IMR-90 (cell line): ENCODE measurements around the gene TCF7L1. TPM values are rescaled to one million over a fixed set of nuclear protein-coding genes. Genes with fewer than 3 reads are reported as not detected.
"Not testable (repeated sequence)": the region's sequence is repeated elsewhere in the genome, so short reads cannot be mapped to it uniquely, and the experiment has no call there.

ENCODE experiments used
- ATAC-seq: fragments of 200-7000 bp; cut with Tn5 transposase; 2 replicates; pipeline ENCODE4 v1.9.1; 2020; ENCODE audit warnings: low read depth, mild to moderate bottlenecking, moderate library complexity
- BruUV-seq: library from RNA; stranded (reverse); fragments of 400-500 nt; replicated peaks from 2 replicates; lab custom pipeline; 2021; lab: Mats Ljungman, UMichigan
- CTCF ChIA-PET: fragments of 300-600 bp; formaldehyde crosslinking; extraction: SDS; loops from one replicate; lab custom pipeline; 2021; ENCODE audit warnings: antibody characterized with exemption; lab: Yijun Ruan, JAX
- POLR2A ChIA-PET: fragments of 300-600 bp; sonication (Branson Sonifier 250); formaldehyde crosslinking; loops from one replicate; lab custom pipeline; 2022; ENCODE audit warnings: antibody characterized with exemption; ENCODE audit not compliant: unreplicated experiment; lab: Charles Lee
- DNase-seq: peaks from one replicate; pipeline ENCODE4 v3.0.0; 2013
- H2AFZ ChIP-seq: replicated peaks from 2 replicates; pipeline ENCODE3; 2013; ENCODE audit warnings: low read length, mild to moderate bottlenecking; ENCODE audit not compliant: poor library complexity
- H2AK5ac ChIP-seq: 2 replicates; pipeline ENCODE4 v1.6.1; 2013; ENCODE audit warnings: low read depth, low read length, inconsistent platforms
- H2AK9ac ChIP-seq: replicated peaks from 2 replicates; pipeline ENCODE3; 2013; ENCODE audit warnings: mild to moderate bottlenecking, low read depth, low read length, moderate library complexity; ENCODE audit not compliant: poor library complexity
- H2BK120ac ChIP-seq: 2 replicates; pipeline ENCODE4 v1.6.1; 2013; ENCODE audit warnings: low read depth, low read length, inconsistent platforms
- H2BK15ac ChIP-seq: 3 replicates; pipeline ENCODE4 v1.6.1; 2013; ENCODE audit warnings: low read depth, low read length, inconsistent platforms
- H2BK20ac ChIP-seq: 2 replicates; pipeline ENCODE4 v1.6.1; 2013; ENCODE audit warnings: low read depth, mild to moderate bottlenecking, inconsistent platforms, low read length, moderate library complexity
- H2BK5ac ChIP-seq: 2 replicates; pipeline ENCODE4 v1.6.1; 2013; ENCODE audit warnings: mild to moderate bottlenecking, low read depth, low read length, inconsistent platforms; ENCODE audit not compliant: poor library complexity, severe bottlenecking
- H3K14ac ChIP-seq: replicated peaks from 2 replicates; pipeline ENCODE4 v1.6.1; 2013; ENCODE audit warnings: low read depth, low read length, inconsistent platforms
- H3K18ac ChIP-seq: 2 replicates; pipeline ENCODE4 v1.6.1; 2013; ENCODE audit warnings: low read depth, low read length, control low read depth
- H3K23ac ChIP-seq: 2 replicates; pipeline ENCODE4 v1.6.1; 2013; ENCODE audit warnings: low read depth, low read length, inconsistent platforms
- H3K27ac ChIP-seq: 2 replicates; pipeline ENCODE4 v1.5.1; 2013; ENCODE audit warnings: mild to moderate bottlenecking, control low read depth, low read length; ENCODE audit not compliant: insufficient read depth
- H3K27me3 ChIP-seq: 2 replicates; pipeline ENCODE4 v1.6.1; 2013; ENCODE audit warnings: low read length; ENCODE audit not compliant: control insufficient read depth, insufficient read depth
- H3K36me3 ChIP-seq: 2 replicates; pipeline ENCODE4 v1.6.1; 2013; ENCODE audit warnings: low read length, mixed read lengths; ENCODE audit not compliant: control insufficient read depth, insufficient read depth
- H3K4ac ChIP-seq: 2 replicates; pipeline ENCODE4 v1.6.1; 2013; ENCODE audit warnings: low read depth, low read length, inconsistent platforms
- H3K4me1 ChIP-seq: 2 replicates; pipeline ENCODE4 v1.6.1; 2013; ENCODE audit warnings: low read length, mixed read lengths; ENCODE audit not compliant: control insufficient read depth, insufficient read depth
- H3K4me2 ChIP-seq: 2 replicates; pipeline ENCODE4 v1.6.1; 2013; ENCODE audit warnings: low read depth, mild to moderate bottlenecking, control low read depth, low read length, moderate library complexity
- H3K4me3 ChIP-seq: 2 replicates; pipeline ENCODE4 v1.5.1; 2013; ENCODE audit warnings: low read depth, mild to moderate bottlenecking, control low read depth, low read length, moderate library complexity; ENCODE audit not compliant: insufficient read depth
- H3K56ac ChIP-seq: 2 replicates; pipeline ENCODE4 v1.6.1; 2013; ENCODE audit warnings: low read length, inconsistent platforms; ENCODE audit not compliant: insufficient read depth; ENCODE audit errors: extremely low read depth
- H3K79me1 ChIP-seq, 2 experiments: 2 replicates each; pipeline ENCODE4 v1.6.1; 2013; ENCODE audit warnings: low read length in 2 of 2, inconsistent platforms in 1 of 2, low read depth in 1 of 2
- H3K9ac ChIP-seq: 2 replicates; pipeline ENCODE4 v1.6.1; 2013; ENCODE audit warnings: low read depth, low read length, control low read depth
- H3K9me1 ChIP-seq: 2 replicates; pipeline ENCODE4 v1.6.1; 2013; ENCODE audit warnings: low read length, inconsistent platforms; ENCODE audit not compliant: insufficient read depth
- H3K9me3 ChIP-seq: 2 replicates; pipeline ENCODE4 v1.6.1; 2013; ENCODE audit warnings: low read length; ENCODE audit not compliant: control insufficient read depth, insufficient read depth
- H4K20me1 ChIP-seq: 2 replicates; pipeline ENCODE4 v1.6.1; 2013; ENCODE audit warnings: low read length, inconsistent platforms; ENCODE audit not compliant: insufficient read depth
- H4K5ac ChIP-seq: 2 replicates; pipeline ENCODE4 v1.6.1; 2013; ENCODE audit warnings: mild to moderate bottlenecking, low read depth, low read length, control low read depth
- H4K8ac ChIP-seq, 2 experiments: 2 replicates each; pipeline ENCODE4 v1.6.1; 2013; ENCODE audit warnings: low read depth in 2 of 2, low read length in 2 of 2, control low read depth in 1 of 2, inconsistent platforms in 1 of 2
- H4K91ac ChIP-seq: 2 replicates; pipeline ENCODE4 v1.6.1; 2013; ENCODE audit warnings: low read depth, low read length, inconsistent platforms; ENCODE audit not compliant: insufficient read depth
- CEBPB ChIP-seq: IDR thresholded peaks from 2 replicates; pipeline ENCODE4 v1.6.1; 2012; ENCODE audit warnings: low read depth, low read length, improper control_type of control experiment
- NFE2L2 ChIP-seq: fragments of 150-350 bp; IDR thresholded peaks from 2 replicates; pipeline ENCODE4 v1.6.1; 2016; ENCODE audit warnings: low read depth, mild to moderate bottlenecking, low read length
- WGBS, 2 experiments: methylation state at CpG; one replicate each; pipeline versions ENCODE4 v1.1.5 to v1.1.7; 2013; ENCODE audit warnings: missing lambda C conversion rate in 2 of 2; ENCODE audit not compliant: insufficient read length in 1 of 2; ENCODE audit errors: extremely low coverage in 2 of 2; 5-methylcytosine and 5-hydroxymethylcytosine counted together
- dilution Hi-C: fragments of 300-500 bp; cut with HindIII; formaldehyde crosslinking; loops from one replicate; pipeline ENCODE4 v1.14.3; 2018; ENCODE audit warnings: low sequenced_read_pairs; ENCODE audit not compliant: unreplicated experiment
- in situ Hi-C: fragments of 300-500 bp; cut with MboI; formaldehyde crosslinking; loops from 3 replicates; pipeline ENCODE4 v1.14.3; 2019; ENCODE audit warnings: low sequenced_read_pairs, inconsistent platforms, mixed read lengths
- intact Hi-C: fragments of 100-400 bp; cut with micrococcal nuclease; formaldehyde crosslinking; loops from 2 replicates; pipeline ENCODE4 v1.10.0; 2022
- polyA plus RNA-seq, 3 experiments: library from polyadenylated mRNA; depleted of rRNA; stranded (reverse); fragments of >200 nt; gene quantifications; 2 replicates each; pipeline ENCODE4 v1.2.3, GENCODE V29; 2012; ENCODE audit warnings: low replicate concordance in 1 of 3
- total RNA-seq: library from RNA; depleted of rRNA; stranded (reverse); fragments of >200 nt; gene quantifications from 2 replicates; pipeline ENCODE4 v1.2.3, GENCODE V29; 2012

The TCF7L1 gene
- total and polyA plus RNA-seq, 2 of the 4 experiments (the other 2 are of a cell fraction) = 0.72 to 11.1 TPM

DNA sequence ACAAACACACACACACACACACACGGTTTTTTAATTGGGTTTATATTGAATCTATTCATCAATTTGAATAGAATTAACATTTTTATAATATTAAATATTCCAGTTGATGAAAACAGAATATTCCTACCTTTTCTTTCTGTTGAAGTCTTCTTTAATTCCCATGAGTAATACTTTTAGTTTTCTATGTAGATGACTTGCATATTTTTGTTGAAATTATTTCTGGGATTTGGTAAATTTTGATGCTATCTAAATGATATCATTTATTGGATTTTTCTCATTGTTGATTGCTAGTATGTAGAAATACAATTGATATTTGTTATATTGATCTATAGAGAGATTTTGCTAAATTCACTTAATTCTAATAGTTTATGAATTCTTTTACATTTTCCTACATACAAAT is 12.8 kb upstream of the TCF7L1 start:
- Histone ChIP-seq H3K4me2 (no peak overlapping the region), H2AK5ac (no peak overlapping the region), H4K5ac (no peak overlapping the region), H3K9ac (no peak overlapping the region), H3K14ac (no peak overlapping the region), H3K9me3 (no peaks in the 10 kb centered on the region), H2AK9ac (no peak overlapping the region), H3K79me1 (no peaks in the 10 kb centered on the region), H3K9me1 (no peaks in the 10 kb centered on the region), H2AFZ (no peak overlapping the region), H2BK20ac (no peak overlapping the region), H3K18ac (no peak overlapping the region), H4K20me1 (no peaks in the 10 kb centered on the region), H3K27ac (no peak overlapping the region), H3K23ac (no peak overlapping the region), H2BK120ac (no peak overlapping the region), H3K4me1 (no peaks in the 10 kb centered on the region), H4K91ac (no peak overlapping the region), H3K27me3 (peaks cover 6% of the 10 kb centered on the region; the same call in 1 of the 2 replicates), H2BK15ac (no peak overlapping the region), H3K56ac (no peak overlapping the region), H2BK5ac (no peak overlapping the region), H3K36me3 (no peaks in the 10 kb centered on the region), H3K4me3 (no peak overlapping the region), H3K4ac (no peak overlapping the region), H4K8ac (no peak overlapping the region)
- in situ Hi-C loops (no loop called here), dilution Hi-C loops (no loop called here), intact Hi-C loops (no loop called here)
- TF ChIP-seq NFE2L2 = peak; percentile 47; the same call in 1 of the 2 replicates
- TF ChIP-seq CEBPB = no peak
- no TSS peak for BruUV-seq
- DNase-seq = no peak
- ChIA-PET POLR2A (no interaction called here), CTCF (interaction anchor here (1.0 kb wide), 1 partner anchor 168 kb away, joined by 3 read pairs; no protein-coding TSS in a partner anchor)
- ATAC-seq = no peak
- WGBS, 2 experiments = no CpG with 5 or more reads among the region's 1 CpG

DNA sequence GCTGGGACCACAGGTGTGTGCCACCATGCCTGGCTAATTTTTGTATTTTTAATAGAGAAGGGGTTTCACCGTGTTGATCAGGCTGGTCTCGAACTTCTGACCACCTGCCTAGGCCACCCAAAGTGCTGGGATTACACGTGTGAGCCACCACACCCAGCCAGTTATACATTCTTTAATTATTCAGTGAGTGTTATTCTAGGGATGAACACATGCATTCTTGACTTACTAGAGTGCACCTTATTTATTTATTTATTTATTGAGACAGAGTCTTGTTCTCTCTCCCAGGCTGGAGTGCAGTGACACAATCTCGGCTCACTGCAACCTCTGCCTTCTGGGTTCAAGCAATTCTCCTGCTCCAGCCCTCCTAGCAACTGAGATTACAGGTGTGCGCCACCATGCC is 6.7 kb upstream of the TCF7L1 start:
- H4K5ac ChIP-seq, H2BK5ac ChIP-seq, intact Hi-C loops, H3K36me3 ChIP-seq, H3K56ac ChIP-seq, H3K9ac ChIP-seq, DNase-seq, H4K20me1 ChIP-seq, POLR2A ChIA-PET, H4K91ac ChIP-seq, H3K4ac ChIP-seq, H3K14ac ChIP-seq, H3K23ac ChIP-seq, H3K4me3 ChIP-seq, H2BK120ac ChIP-seq, in situ Hi-C loops, H4K8ac ChIP-seq, H3K18ac ChIP-seq, H2BK20ac ChIP-seq, BruUV-seq, H2BK15ac ChIP-seq, ATAC-seq, H2AFZ ChIP-seq, H3K9me3 ChIP-seq, H3K27ac ChIP-seq, H3K9me1 ChIP-seq, H2AK9ac ChIP-seq, H3K27me3 ChIP-seq, H2AK5ac ChIP-seq, dilution Hi-C loops, H3K79me1 ChIP-seq, H3K4me1 ChIP-seq, H3K4me2 ChIP-seq: not testable (repeated sequence)
- no CpG with 5 or more reads among the region's 5 CpGs for WGBS, 2 experiments
- CTCF ChIA-PET = interaction anchor here (1.0 kb wide), 1 partner anchor 159 kb away, joined by 3 read pairs; no protein-coding TSS in a partner anchor
